Hematopoietic multipotent progenitor cell treated with erythropoietin and hydrocortisone succinate and interleukin-3 and kit ligand, for 4 days (in vitro differentiated cells): Measurements from ENCODE around the gene SNCG.
"Not testable (repeated sequence)": the region's sequence is repeated elsewhere in the genome, so short reads cannot be mapped to it uniquely, and the experiment has no call there.

ENCODE experiments used
- DNase-seq: peaks from one replicate; pipeline ENCODE4 v3.0.0-alpha.2; 2015

The SNCG gene

DNA sequence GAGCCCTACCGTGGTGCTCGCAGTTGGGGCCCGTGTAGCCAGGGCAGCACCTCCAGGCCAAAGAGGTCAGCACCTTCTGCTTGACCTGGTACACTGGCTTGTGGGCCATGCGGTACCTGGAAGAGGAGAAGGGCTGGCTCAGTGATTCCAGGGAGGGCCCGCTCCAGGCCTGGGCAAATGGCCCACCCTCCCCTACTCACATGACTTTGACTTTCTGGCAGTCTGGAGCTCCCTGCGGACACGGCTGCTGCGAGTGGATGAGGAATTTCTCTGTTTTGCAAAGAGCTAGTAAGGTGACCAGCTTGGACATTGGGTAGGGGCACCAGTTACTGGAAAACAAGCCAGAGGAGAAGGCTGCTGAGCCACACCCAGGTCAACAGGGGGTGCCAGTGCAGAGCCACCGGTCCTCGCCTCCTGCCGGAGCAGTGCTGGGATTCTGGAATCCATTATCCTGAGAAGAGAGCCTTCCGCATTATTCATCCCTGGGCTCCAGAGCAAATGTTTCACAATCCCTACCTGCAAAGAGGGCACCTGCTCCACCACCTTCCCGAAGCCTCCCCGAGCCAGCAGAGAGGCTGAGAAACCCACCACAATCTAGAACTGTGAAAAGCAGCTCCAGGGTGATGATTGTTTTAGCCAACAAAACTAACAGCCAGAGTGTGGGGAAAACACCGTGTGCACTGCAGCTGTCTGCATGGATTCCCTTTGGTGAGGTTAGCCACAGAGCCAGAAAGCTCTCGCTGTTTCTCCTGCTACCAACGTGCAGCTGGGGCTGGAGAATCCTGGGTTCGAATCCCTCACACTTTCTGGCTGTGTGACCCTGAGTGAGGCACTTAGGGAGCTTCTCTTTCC is 12.8 kb upstream of the SNCG start:
- DNase-seq: no peak

DNA sequence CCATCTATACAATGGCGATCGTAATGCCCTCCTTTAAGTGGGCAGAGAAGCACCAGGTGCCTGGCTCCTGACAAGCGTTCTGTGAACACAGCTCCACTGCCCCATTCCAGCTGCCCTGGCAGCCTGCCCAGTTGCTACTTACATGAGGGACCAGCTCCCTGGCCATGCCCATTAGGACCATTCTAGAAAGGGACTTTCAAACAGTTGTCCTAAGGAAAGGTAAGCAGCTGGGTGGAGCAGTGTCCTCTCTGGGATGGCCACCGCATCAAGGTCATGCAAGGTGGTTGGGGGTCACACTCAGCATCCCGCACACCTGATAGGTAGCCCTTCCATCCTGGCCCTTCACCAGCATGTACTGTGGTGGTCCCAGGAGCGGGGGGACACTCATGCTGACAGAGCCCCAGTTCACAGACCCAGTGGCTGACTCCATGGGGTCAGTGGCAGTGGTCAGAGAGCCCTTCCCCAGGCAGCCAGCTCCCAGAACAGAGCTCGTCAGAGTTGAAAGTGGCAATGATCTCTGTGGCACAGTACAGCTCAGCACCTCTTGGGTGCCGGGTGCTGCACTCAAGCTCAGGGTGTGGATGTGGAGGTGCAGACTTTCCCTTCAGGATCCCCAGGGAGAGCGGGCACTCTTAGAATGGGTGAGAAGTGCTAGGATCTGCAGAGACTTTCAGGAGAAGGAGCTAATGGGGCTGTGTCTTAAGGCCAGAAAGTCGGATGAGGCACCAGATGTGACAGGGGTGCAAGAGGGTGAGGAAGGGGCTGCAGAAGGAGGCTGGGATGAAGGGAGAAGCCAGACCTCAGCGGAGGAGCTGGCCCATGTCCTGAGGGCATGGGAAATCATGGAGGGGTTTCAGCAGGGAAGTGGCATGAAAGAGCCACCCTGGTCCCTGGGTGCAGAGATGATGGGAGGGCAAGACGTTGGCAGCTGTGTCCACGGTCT is 11.9 kb upstream of the SNCG start:
- DNase-seq: no peak

DNA sequence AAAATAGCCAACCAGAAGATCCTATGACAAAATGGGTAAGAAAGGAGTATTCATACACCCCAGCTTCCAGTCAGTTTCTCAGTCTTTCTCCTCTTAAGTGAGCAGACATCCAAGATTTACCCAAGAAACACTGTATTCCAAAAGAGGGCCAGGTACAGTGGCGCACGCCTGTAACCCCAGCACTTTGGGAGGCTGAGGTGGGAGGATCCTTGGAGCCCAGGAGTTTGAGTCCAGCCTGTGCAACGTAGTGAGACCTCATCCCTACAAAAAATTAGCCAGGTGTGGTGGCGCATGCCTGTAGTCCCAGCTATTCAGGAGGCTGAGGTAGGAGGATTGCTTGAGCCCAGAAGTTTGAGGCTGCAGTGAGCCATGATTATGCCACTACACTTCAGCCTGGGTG is 10.6 kb upstream of the SNCG start:
- DNase-seq: not testable (repeated sequence)

GRCh38 chr10:86950349-86950748 is 8.1 kb upstream of the SNCG start:
- DNase-seq: no peak

DNA sequence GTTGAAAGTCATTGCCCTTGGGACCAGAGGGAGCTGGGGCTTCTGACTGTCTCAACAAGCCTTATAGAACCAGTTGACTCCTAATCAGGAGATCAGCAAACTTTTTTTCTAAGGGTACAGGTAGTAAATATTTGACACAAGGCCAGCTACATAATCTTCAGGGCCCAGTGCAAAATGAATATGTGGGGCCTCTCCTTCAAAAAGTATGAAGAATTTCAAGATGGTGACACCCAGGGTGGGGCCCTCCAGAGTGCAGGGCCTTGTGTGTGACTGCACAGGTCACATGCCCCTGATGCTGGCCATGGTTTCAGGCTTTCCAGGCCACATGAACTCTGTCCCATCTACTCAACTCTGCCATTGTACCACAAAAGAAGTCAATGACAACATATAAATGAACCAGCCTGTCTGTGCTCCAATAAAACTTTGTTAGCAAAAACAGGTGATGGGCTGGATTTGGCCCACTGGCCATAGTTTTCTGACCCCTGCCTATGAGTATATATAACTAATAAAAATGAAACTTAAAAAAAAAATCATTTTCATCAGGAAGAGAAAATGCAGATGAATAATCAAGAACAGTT is 7.1 kb upstream of the SNCG start:
- no peak for DNase-seq

DNA sequence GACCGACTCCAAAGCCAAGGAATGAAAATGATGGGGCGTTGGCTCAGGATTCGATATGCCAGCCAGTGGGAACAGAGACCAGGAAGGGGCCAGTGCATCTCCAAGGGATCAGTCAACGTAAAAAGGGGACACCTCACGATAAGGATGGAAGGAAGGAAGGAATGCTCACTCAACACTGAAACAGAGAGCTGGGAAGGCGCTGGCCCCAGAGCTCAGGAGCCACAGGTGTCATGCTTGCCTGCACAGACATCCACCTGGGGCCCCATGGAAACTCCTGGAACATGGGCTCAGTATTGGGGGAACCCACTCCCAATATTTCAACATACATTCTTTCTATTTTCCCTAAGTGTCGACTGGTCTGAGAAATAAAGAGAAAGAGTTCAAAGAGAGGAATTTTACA is 6.3 kb upstream of the SNCG start:
- no peak for DNase-seq

DNA sequence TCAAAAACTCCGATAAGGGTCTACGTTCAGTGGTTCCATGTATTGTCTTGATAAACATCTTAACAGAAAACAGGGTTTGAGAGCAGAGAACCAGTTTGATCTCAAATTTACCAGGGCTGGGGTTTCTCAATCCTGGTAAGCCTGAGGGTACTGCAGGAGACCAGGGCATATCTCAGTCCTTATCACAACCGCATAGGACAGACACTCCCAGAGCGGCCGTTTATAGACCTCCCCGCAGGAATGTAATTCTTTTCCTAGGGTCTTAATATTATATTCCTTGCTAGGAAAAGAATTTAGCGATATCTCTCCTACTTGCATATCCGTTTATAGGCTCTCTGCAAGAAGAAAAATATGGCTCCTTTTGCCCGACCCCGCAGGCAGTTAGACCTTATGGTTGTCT is 5.7 kb upstream of the SNCG start:
- not testable (repeated sequence) for DNase-seq

DNA sequence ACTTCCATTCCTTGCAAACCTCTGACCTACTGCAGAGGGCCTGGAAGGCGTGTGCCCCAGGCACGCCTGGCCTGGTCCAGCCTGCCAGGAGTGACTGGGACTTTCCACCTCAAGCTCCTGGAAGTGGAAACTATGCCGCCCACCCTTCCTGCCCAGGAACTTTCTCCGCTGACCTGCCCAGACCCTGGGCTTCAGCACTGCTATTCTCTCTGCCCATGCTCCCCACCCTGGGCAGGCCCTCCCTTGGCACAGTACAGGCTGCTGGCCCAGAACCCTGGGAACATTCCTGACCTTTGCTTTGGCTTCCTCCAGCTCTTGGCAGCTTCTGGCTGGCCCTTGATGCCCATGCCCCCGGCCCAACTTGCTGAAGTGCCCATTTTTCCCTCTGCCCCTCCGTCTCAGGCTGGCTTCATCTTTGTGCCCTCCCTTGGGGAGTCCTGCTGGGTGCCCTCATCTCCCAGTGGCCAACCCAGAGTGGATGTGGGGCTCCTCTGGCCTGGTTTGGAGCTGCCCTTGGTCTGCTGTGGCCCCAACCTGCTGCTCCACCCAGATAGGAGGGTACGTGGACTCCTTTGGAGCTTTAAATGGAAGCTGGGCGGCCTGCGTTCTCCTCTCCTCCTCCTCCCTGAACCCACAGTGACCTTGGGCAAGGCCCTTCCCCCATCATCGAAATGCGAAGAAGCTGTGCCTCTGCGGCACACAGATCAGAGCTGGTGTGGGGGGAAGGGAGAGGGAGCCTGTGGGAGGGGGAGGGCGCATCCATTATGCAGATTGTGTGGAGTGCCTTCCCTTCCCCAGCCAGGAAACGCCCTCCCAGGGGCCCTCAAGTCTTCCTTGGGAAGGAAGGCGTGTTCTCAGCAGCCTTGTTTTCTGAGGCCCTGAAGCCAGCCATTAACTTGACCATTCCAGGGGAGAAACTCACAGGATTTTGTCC is 4.4 kb upstream of the SNCG start:
- DNase-seq: no peak

GRCh38 chr10:86954681-86955500 is 3.5 kb upstream of the SNCG start:
- no peak for DNase-seq

GRCh38 chr10:86955501-86956194 is 2.8 kb upstream of the SNCG start:
- no peak for DNase-seq

- DNase-seq: no peak
These were observed 2.1 kb upstream of the SNCG start for GRCh38 chr10:86956195-86956847.

GRCh38 chr10:86956848-86957448 is 1.5 kb upstream of the SNCG start:
- no peak for DNase-seq

DNA sequence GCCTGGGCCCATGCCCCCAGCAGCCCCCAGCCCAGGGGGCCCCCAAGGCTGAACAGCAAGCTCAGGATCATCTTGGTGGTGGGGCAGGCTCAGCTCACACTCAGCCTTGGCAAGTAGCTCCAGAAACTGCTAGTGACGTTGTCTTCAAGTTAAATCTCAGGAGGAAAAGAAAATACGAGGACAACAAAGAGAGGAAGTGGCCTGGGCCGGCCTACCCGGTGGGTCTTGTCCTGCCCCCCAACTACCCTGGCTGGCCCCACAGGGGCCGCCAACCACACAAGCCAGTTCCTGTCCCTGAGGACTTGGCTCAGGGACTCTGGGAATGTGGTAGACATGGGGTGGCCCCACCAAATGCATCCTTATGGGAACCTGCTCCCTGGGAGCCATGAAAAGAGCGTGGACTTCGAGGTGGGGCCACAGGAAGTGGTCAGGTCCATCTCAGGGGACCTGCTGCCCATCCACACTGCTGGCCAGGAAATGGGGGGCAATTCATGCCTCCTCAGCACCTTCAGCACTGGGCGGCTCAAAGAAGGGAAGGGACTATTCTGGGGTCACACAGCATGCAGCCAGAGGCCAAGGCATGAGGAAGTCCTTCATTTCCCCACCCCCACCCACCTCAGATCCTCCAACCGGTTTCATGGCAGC is 806 bp upstream of the SNCG start, which contains the start of gene MMRN2:
Gene MMRN2 (minus strand): TSS at position 145 of the 645 bp plus-strand sequence. CDS start 74 bp downstream, at position 71.
- no peak for DNase-seq

DNA sequence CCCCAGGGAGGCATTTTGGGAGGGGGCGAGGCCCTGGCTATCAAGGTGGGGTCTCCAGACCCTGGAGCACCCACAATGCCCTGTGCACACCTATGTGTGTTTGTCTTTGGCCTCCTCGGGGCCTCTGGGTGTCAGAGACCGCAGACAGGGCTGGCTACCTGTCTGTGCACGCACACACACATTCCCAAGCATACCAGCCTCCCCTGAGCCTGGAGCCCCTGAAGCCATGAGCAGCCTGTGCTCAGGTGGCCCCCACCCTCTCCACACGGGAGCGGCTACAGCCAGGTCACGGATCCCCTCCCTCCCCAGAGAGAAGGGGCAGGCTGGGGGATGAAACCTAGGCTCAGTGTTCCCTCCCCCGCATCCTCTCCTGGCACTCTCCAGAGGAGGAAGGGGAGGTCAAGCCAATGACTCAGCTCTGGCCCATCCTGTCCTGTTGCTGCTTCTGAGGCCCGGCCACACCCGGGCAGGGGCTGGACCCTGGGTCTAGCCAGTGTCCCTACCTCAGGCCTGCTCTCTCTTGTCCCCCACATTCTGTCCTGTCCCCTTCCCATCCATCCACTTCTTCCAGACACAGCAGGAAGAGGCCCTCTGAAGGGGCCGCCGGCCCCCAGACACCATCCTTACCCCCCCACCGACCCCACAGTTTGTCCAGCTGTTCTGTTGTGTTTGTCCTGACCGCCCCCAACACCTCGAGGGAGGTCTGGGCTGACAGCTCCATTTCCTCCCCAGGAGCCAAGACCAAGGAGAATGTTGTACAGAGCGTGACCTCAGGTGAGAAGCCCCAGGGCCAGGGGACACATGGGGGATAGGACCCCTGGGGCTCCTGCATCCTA is 720 bp downstream of the SNCG start:
- no peak for DNase-seq

DNA sequence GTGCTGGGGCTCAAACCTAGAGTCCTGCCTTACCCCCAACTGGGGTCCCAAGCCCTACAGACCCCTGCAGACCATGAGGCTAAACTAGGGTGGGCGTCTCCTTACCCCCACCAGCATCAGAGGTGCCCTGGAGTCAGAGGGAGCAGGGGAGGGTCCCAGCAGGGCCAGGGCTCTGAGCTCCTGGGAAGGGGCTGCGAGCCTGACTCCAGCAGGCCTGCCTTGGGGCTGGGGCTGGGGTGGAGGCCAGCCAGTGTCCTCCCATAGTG is 1.3 kb downstream of the SNCG start:
- no peak for DNase-seq

- DNase-seq: peak; percentile 83
These were observed 1.8 kb downstream of the SNCG start for GRCh38 chr10:86960003-86960862.

DNA sequence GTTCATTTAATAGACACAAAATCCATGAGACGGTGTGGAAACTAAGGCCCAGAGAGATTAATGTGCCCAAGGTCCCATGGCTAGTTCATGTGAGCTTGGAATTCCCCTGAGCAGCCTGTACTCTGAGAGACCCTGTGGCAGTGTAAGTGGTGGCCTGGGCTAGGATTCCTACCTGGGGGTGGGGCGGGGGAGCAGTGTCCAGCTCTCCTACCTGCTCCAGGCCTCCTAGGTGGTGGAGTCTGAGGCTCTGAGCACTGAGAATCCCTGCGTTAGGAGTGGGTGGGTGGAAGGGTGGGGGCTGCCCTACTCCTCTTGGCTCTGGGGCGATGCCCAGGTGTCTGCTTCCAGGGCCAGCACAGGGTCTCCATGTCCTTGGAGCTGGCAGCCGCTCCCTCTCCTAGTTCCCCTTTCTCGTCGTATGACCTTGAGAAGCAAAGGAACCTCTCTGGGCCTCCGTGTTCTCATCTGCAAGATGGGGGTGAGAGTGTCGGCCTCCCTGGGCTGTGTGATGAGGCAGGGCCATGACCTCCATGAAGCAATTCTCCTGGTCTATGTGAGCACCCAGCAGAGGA is 2.5 kb downstream of the SNCG start:
- DNase-seq: no peak
